Gastrocnemius medialis (tissue), 4 donors: ENCODE measurements around the gene CACNA1C. TPM values are rescaled to one million over a fixed set of nuclear protein-coding genes. Genes with fewer than 3 reads are reported as not detected.
A peak's percentile ranks its signal among the peaks of the same experiment; 100 is the strongest.

Experiments used
- ATAC-seq, 2 donors: fragments of 150-250 bp; one replicate each; pipeline ENCODE4 v1.9.1; 2016
- DNase-seq, 2 donors: peaks; one replicate each; pipeline ENCODE4 v3.0.0-alpha.2; 2019
- H3K27ac ChIP-seq, 4 donors: fragments of 200-600 bp; sonication (generic); 1 replicate in 1 of 4; 2 replicates in 3 of 4; pipeline ENCODE4 v1.5.1; 2016 to 2018; ENCODE audit warnings: mild to moderate bottlenecking in 2 of 4, moderate library complexity in 1 of 4
- H3K27me3 ChIP-seq, 3 donors: fragments of 200-600 bp; sonication (generic) in 2 of 3; 1 replicate in 1 of 3; 2 replicates in 2 of 3; pipeline versions ENCODE4 v1.5.1 to v1.6.0; 2016 to 2019; ENCODE audit warnings: mild to moderate bottlenecking in 1 of 3, moderate library complexity in 1 of 3
- H3K36me3 ChIP-seq, 2 donors: fragments of 200-600 bp; sonication (generic) in 1 of 2; one replicate each; pipeline ENCODE4 v1.5.1; 2017 to 2018
- H3K4me1 ChIP-seq, 2 donors: fragments of 200-600 bp; sonication (generic) in 1 of 2; one replicate each; pipeline ENCODE4 v1.5.1; 2016 to 2017; ENCODE audit warnings: mild to moderate bottlenecking in 2 of 2
- H3K4me3 ChIP-seq, 4 donors: fragments of 200-600 bp; sonication (generic) in 3 of 4; 1 replicate in 1 of 4; 2 replicates in 3 of 4; pipeline ENCODE4 v1.5.1; 2016 to 2019; ENCODE audit warnings: mild to moderate bottlenecking in 2 of 4
- H3K9me3 ChIP-seq, 3 donors: fragments of 200-600 bp; sonication (generic) in 2 of 3; 1 replicate in 1 of 3; 2 replicates in 2 of 3; pipeline ENCODE4 v1.5.1; 2016 to 2019
- CTCF ChIP-seq, 5 experiments: fragments of 450-650 bp in 3 of 5; fragments of 200-600 bp in 2 of 5; sonication (generic) in 2 of 5; IDR thresholded peaks in 4 of 5; conservative IDR thresholded peaks in 1 of 5; 1 replicate in 4 of 5; 2 replicates in 1 of 5; pipeline ENCODE4 v1.5.1; 2016 to 2019; ENCODE audit warnings: antibody characterized with exemption in 5 of 5, mild to moderate bottlenecking in 3 of 5, moderate library complexity in 3 of 5
- POLR2A ChIP-seq, 2 donors: fragments of 450-650 bp; IDR thresholded peaks; one replicate each; pipeline ENCODE4 v1.6.1; 2017; ENCODE audit warnings: antibody characterized with exemption in 2 of 2, mild to moderate bottlenecking in 2 of 2, moderate library complexity in 2 of 2
- in situ Hi-C, 4 donors: fragments of 200-750 bp; cut with MboI; loops; one replicate each; pipeline versions ENCODE4 v1.15.0 to v1.8.0; 2017; ENCODE audit warnings: low sequenced_read_pairs in 4 of 4
- intact Hi-C: fragments of 100-400 bp; cut with DNase I; formaldehyde crosslinking; loops from one replicate; pipeline ENCODE4 v1.15.1; 2023; ENCODE audit warnings: low total_unique reads
- total RNA-seq, 4 donors: library from RNA; depleted of rRNA; stranded (reverse); fragments of >200 nt; gene quantifications; one replicate each; pipeline versions ENCODE4 v1.1.0 to v1.2.3, GENCODE V29; 2016

The CACNA1C gene
- total RNA-seq, 4 donors from 2014 or later = 0.80 to 1.8 (median 0.91) TPM

- intact Hi-C loops (loop anchor here (1.0 to 10.0 kb wide), 2 partner anchors 208 to 526 kb away; no protein-coding TSS in a partner anchor), in situ Hi-C loops (loop anchor here (5.0 to 25.0 kb wide), 4 partner anchors 205 to 528 kb away; no protein-coding TSS in a partner anchor)
- no peak for ATAC-seq
- Histone ChIP-seq H3K9me3 (no peaks in the 10 kb centered on the region), H3K4me1 (peaks cover 5 to 6% of the 10 kb centered on the region in 2 donors), H3K27me3 (peaks cover 32 to 38% (median 34%) of the 10 kb centered on the region in 3 donors), H3K4me3 (no peak overlapping the region), H3K36me3 (no peaks in the 10 kb centered on the region), H3K27ac (no peak overlapping the region)
- no peak for TF ChIP-seq POLR2A (IDR thresholded peaks at IDR 0.05)
- TF ChIP-seq CTCF (IDR thresholded peaks at IDR 0.05 in 4 of 5, conservative IDR thresholded peaks at IDR 0.05 in 1 of 5) = peak; percentile 55 to 74 (median 72)
- DNase-seq = peak in 1 of 2 donors; percentile 25
These were observed 4.4 kb downstream of the CACNA1C start for GRCh38 chr12:2057041-2057794.

DNA sequence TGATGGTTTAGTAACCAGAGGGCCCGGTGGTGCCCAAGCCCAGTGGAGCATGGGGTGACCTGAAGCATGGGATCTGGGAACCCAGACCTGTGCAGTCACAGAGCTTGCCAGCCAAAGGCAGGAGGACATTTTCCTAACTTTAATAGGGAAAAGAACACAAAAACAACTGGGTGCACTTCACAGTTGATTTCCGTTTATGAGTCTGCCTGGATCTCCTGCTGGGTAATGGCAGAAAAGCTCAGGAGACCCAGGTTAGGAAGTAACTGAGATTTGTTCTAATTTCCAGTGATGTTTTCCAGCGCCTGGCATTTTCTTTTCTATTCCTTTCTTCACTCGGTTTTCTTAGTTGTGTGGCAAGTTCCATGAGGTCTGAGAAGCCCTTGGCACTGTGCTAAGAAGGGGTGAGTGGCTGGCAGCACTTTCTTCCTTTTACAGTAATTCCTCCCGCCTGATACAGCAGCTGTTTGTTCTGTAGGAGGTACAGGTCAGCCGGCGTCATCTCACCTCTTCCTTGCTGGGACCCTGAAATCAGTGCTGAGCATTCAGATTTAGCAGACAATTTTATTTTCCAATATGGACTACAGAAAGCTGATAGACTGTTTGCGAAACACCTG is 5.1 kb downstream of the CACNA1C start:
- peaks cover 31 to 37% (median 34%) of the 10 kb centered on the region in 3 donors for H3K27me3 ChIP-seq
- ATAC-seq (no peak), DNase-seq (no peak)
- TF ChIP-seq CTCF (IDR thresholded peaks at IDR 0.05 in 4 of 5, conservative IDR thresholded peaks at IDR 0.05 in 1 of 5) (no peak), POLR2A (IDR thresholded peaks at IDR 0.05) (no peak)
- intact Hi-C loops (loop anchor here (1.0 to 10.0 kb wide), 2 partner anchors 207 to 525 kb away; no protein-coding TSS in a partner anchor), in situ Hi-C loops (loop anchor here (5.0 to 25.0 kb wide), 4 partner anchors 204 to 527 kb away; no protein-coding TSS in a partner anchor)
- no peaks in the 10 kb centered on the region for H3K36me3 ChIP-seq
- no peak overlapping the region for H3K4me3 ChIP-seq
- H3K27ac ChIP-seq = no peak overlapping the region
- no peaks in the 10 kb centered on the region for H3K9me3 ChIP-seq
- H3K4me1 ChIP-seq = peaks cover 5 to 6% of the 10 kb centered on the region in 2 donors

- peaks cover 24 to 32% (median 27%) of the 10 kb centered on the region in 3 donors for H3K27me3 ChIP-seq
- ATAC-seq (no peak), DNase-seq (no peak)
- H3K9me3 ChIP-seq = no peaks in the 10 kb centered on the region
- in situ Hi-C loops (loop anchor here (5.0 to 25.0 kb wide), 4 partner anchors 203 to 526 kb away; no protein-coding TSS in a partner anchor), intact Hi-C loops (loop anchor here (10.0 kb wide), 1 partner anchor 206 kb away; no protein-coding TSS in a partner anchor)
- H3K36me3 ChIP-seq = no peaks in the 10 kb centered on the region
- no peak overlapping the region for H3K27ac ChIP-seq
- H3K4me3 ChIP-seq = no peak overlapping the region
- TF ChIP-seq CTCF (IDR thresholded peaks at IDR 0.05 in 4 of 5, conservative IDR thresholded peaks at IDR 0.05 in 1 of 5) = no peak
- TF ChIP-seq POLR2A (IDR thresholded peaks at IDR 0.05) = no peak
- no peaks in the 10 kb centered on the region for H3K4me1 ChIP-seq
These were observed 6.0 kb downstream of the CACNA1C start for GRCh38 chr12:2058837-2059236.

DNA sequence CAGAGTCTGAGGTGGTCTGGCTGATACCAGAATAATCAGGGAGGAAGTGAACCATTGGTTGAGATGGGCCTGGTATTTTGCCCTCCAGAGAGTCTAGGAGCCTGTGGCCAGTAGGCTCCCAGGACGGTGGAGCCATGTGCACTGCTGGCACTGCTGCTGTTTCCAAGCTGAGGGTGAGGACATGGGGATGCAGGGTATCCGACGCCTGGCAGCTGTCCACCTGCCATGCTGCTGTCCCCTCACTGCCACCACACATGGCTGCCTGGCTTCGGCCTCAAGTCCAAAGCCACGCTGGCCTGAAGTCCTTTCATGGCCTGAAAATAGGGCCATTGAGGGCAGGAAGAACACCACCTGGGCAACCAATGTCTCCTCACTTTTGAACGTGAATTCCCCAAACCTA is 8.6 kb downstream of the CACNA1C start:
- Histone ChIP-seq H3K27ac (no peak overlapping the region), H3K4me3 (no peak overlapping the region), H3K9me3 (no peaks in the 10 kb centered on the region), H3K36me3 (no peaks in the 10 kb centered on the region), H3K27me3 (peaks cover 3 to 14% (median 10%) of the 10 kb centered on the region in 3 donors), H3K4me1 (peaks cover 0 to 3% of the 10 kb centered on the region in 2 donors)
- ATAC-seq (no peak), DNase-seq (no peak)
- TF ChIP-seq POLR2A (IDR thresholded peaks at IDR 0.05) = no peak
- TF ChIP-seq CTCF (IDR thresholded peaks at IDR 0.05 in 4 of 5, conservative IDR thresholded peaks at IDR 0.05 in 1 of 5) = no peak
- in situ Hi-C loops (loop anchor here in 1 of 4 donors (25.0 kb wide), 1 partner anchor 201 kb away; no protein-coding TSS in a partner anchor), intact Hi-C loops (no loop called here)
